Measurements from ENCODE around the gene ADGRE1. TPM values are rescaled to one million over a fixed set of nuclear protein-coding genes. Genes with fewer than 3 reads are reported as not detected.

The ADGRE1 gene
- total and polyA plus RNA-seq, 2 of the 8 experiments (the other 6 are each of a cell fraction or from before 2014, with no cell fraction given), result not detected

- H3K4ac ChIP-seq (replicated peaks; ENCODE audit: insufficient read length, low read depth, low read length), result no peak overlapping the region
- no peak overlapping the region for H3K9ac ChIP-seq (replicated peaks in 1 of 4; ENCODE audit: extremely low read depth in 1 of 4, low read depth in 3 of 4, low read length in 3 of 4)
- no peak overlapping the region for H2BK120ac ChIP-seq (replicated peaks; ENCODE audit: low read depth, low read length)
- H3K4me2 ChIP-seq (ENCODE audit: insufficient read depth in 1 of 2, low read depth in 2 of 2, low read length in 2 of 2), result no peak overlapping the region
- WGBS, 2 experiments (ENCODE audit: extremely low coverage in 1 of 2, insufficient coverage in 1 of 2, insufficient read length in 1 of 2, insufficient replicate concordance in 2 of 2, low coverage in 1 of 2, low lambda C conversion rate in 2 of 2, missing lambda C conversion rate in 1 of 2), result 44% methylated on average over 3 of the region's 3 CpGs; no CpG with 5 or more reads in 1 of the 2 experiments
- FAIRE-seq (no peak), DNase-seq (ENCODE audit: low read depth in 1 of 2, low spot score in 2 of 2) (no peak)
- no peak overlapping the region for H4K5ac ChIP-seq (ENCODE audit: insufficient read length, low read depth, low read length)
- H3K79me2 ChIP-seq (ENCODE audit: control insufficient read depth in 1 of 2, insufficient read depth in 2 of 2, low read length in 2 of 2), result no peaks in the 10 kb centered on the region
- no peak overlapping the region for H2BK15ac ChIP-seq (ENCODE audit: low read length)
- no peaks in the 10 kb centered on the region for H3K79me1 ChIP-seq (ENCODE audit: low read depth, low read length)
- H3K9me3 ChIP-seq (ENCODE audit: insufficient read depth in 2 of 2, low read depth in 1 of 2, low read length in 1 of 2), result peaks cover 63 to 67% of the 10 kb centered on the region in 2 experiments
- H3K4me1 ChIP-seq (replicated peaks in 1 of 4; ENCODE audit: control insufficient read depth in 3 of 4, insufficient read depth in 4 of 4, low read length in 3 of 4), result no peaks in the 10 kb centered on the region
- no peak overlapping the region for H3K23ac ChIP-seq (ENCODE audit: insufficient read length)
- H4K91ac ChIP-seq (replicated peaks; ENCODE audit: insufficient read length, low read length), result no peak overlapping the region
- no peaks in the 10 kb centered on the region for H4K20me1 ChIP-seq (replicated peaks in 1 of 2; ENCODE audit: control insufficient read depth in 1 of 2, insufficient read depth in 2 of 2, low read length in 2 of 2)
- H3K56ac ChIP-seq (replicated peaks; ENCODE audit: insufficient read length, low read depth, low read length), result no peak overlapping the region
- no peak overlapping the region for H2BK12ac ChIP-seq (ENCODE audit: low read depth, low read length)
- H2BK5ac ChIP-seq (ENCODE audit: low read depth, low read length), result no peak overlapping the region
- H2AK5ac ChIP-seq (ENCODE audit: low read depth, low read length), result no peak overlapping the region
- no peak overlapping the region for H3K14ac ChIP-seq (ENCODE audit: insufficient read length)
- H4K8ac ChIP-seq (ENCODE audit: extremely low read depth, insufficient read depth, low read length), result no peak overlapping the region
- H2AFZ ChIP-seq (ENCODE audit: low read length), result no peak overlapping the region
- no peak overlapping the region for H3K4me3 ChIP-seq (ENCODE audit: extremely low read depth in 1 of 4, insufficient read depth in 2 of 4, low read depth in 3 of 4, low read length in 4 of 4)
- H3K18ac ChIP-seq (ENCODE audit: extremely low read depth, low read length), result no peak overlapping the region
- no peak overlapping the region for H3K27ac ChIP-seq (ENCODE audit: low read depth, low read length)
- peaks cover 3% of the 10 kb centered on the region; the same call in 1 of the 2 replicates for H3K23me2 ChIP-seq (ENCODE audit: low read depth, low read length)
- CTCF ChIA-PET (ENCODE audit: partially characterized antibody), result no interaction called here
- H3K27me3 ChIP-seq (replicated peaks in 1 of 4; ENCODE audit: control insufficient read depth in 3 of 4, extremely low read depth in 1 of 4, insufficient read depth in 3 of 4, low read length in 3 of 4), result no peaks in the 10 kb centered on the region
- H2BK20ac ChIP-seq (ENCODE audit: low read length), result no peak overlapping the region
- no peaks in the 10 kb centered on the region for H3K36me3 ChIP-seq (ENCODE audit: control insufficient read depth in 2 of 4, insufficient read depth in 4 of 4, low read length in 3 of 4)
- POLR2A ChIA-PET (ENCODE audit: partially characterized antibody), result no interaction called here
- TF ChIP-seq TCF12 (IDR thresholded peaks at IDR 0.05; ENCODE audit: low read depth, low read length) (no peak), SP4 (IDR thresholded peaks at IDR 0.05; ENCODE audit: low read length) (no peak), TAF7 (optimal IDR thresholded peaks at IDR 0.05; ENCODE audit: borderline replicate concordance, low read depth, low read length) (no peak), PHF8 (conservative IDR thresholded peaks at IDR 0.05; ENCODE audit: low read depth, low read length) (no peak), RFX5 (IDR thresholded peaks at IDR 0.05; ENCODE audit: borderline replicate concordance, low read depth, low read length) (no peak), BRCA1 (IDR thresholded peaks at IDR 0.05; ENCODE audit: low read depth, low read length) (no peak), YY1 (IDR thresholded peaks at IDR 0.05; ENCODE audit: low read depth, low read length) (no peak), EZH2 (IDR thresholded peaks at IDR 0.05; ENCODE audit: low read depth, low read length, severe bottlenecking) (no peak), CHD2 (IDR thresholded peaks at IDR 0.05; ENCODE audit: low read length) (no peak), CBX8 (IDR thresholded peaks at IDR 0.05; ENCODE audit: borderline replicate concordance, low read depth, low read length) (no peak), KDM5A (IDR thresholded peaks at IDR 0.05; ENCODE audit: low read length) (no peak), SP2 (IDR thresholded peaks at IDR 0.05; ENCODE audit: low read length) (no peak), USF2 (IDR thresholded peaks at IDR 0.05; ENCODE audit: low read length) (no peak), EGR1 (IDR thresholded peaks at IDR 0.05; ENCODE audit: borderline replicate concordance, low read depth, low read length) (no peak), JUN (IDR thresholded peaks at IDR 0.05; ENCODE audit: low read depth, low read length) (no peak), CEBPB (IDR thresholded peaks at IDR 0.05; ENCODE audit: low read depth, low read length) (no peak)
These were observed 24.1 kb downstream of the ADGRE1 start for GRCh38 chr19:6911523-6911922.

All from H1 (cell line).